ENCODE measurements around the gene HDLBP.

- no peak for TF ChIP-seq GATA2 (IDR thresholded peaks at IDR 0.05; ENCODE audit: low read depth, low read length)
- TF ChIP-seq GATA3 (IDR thresholded peaks at IDR 0.05; ENCODE audit: low read depth, low read length): no peak
Measured at GRCh38 chr2:241188361-241189092, 126.9 kb downstream of the HDLBP start, which contains the start of gene ANO7.

Data from SH-SY5Y (cell line).